ENCODE results near the gene TBC1D23. TPM values are rescaled to one million over a fixed set of nuclear protein-coding genes. Genes with fewer than 3 reads are reported as not detected.
"Not testable (repeated sequence)": the region's sequence is repeated elsewhere in the genome, so short reads cannot be mapped to it uniquely, and the experiment has no call there.

Gene TBC1D23
- total RNA-seq, 2 experiments from 2014 or later: 28.6 to 29.3 TPM

- no peaks in the 10 kb centered on the region for H3K9me3 Mint-ChIP-seq (ENCODE audit: insufficient read depth)
- ChIA-PET CTCF (interaction anchor here (1.0 to 1.8 kb wide), 2 partner anchors 17 to 265 kb away, joined by 3 to 6 read pairs; no protein-coding TSS in a partner anchor), POLR2A (interaction anchor here (0.6 to 3.8 kb wide), 5 partner anchors 13 to 377 kb away, joined by 3 to 18 read pairs (median 3); partner anchors contain the start of genes LNP1, TBC1D23 and TOMM70)
- peak overlapping the region; percentile 68 for H3K27ac Mint-ChIP-seq
- DNase-seq (no peak), ATAC-seq (peak; percentile 11)
- H3K36me3 Mint-ChIP-seq (ENCODE audit: low read depth): peaks cover 5% of the 10 kb centered on the region
- H3K4me3 Mint-ChIP-seq: peak overlapping the region; percentile 78
- H3K27me3 Mint-ChIP-seq (ENCODE audit: low read depth): no peaks in the 10 kb centered on the region
- H3K4me1 Mint-ChIP-seq (ENCODE audit: low read depth): peaks cover 23% of the 10 kb centered on the region
These were observed 73.2 kb downstream of the TBC1D23 start for GRCh38 chr3:100333970-100334487.

- peak; percentile 98 for ATAC-seq
- POLR2A ChIA-PET: interaction anchor here (0.6 to 3.8 kb wide), 5 partner anchors 12 to 376 kb away, joined by 3 to 18 read pairs (median 3); partner anchors contain the start of genes LNP1, TBC1D23 and TOMM70
These were observed 73.9 kb downstream of the TBC1D23 start, which contains the start of gene NIT2 for GRCh38 chr3:100334488-100335351. Gene NIT2 (plus strand): TSS chr3:100334757. CDS start chr3:100334792, 35 bp downstream.

GRCh38 chr3:100335434-100335833 is 74.6 kb downstream of the TBC1D23 start:
- H3K27me3 Mint-ChIP-seq (ENCODE audit: low read depth): no peaks in the 10 kb centered on the region
- peak overlapping the region; percentile 94 for H3K4me3 Mint-ChIP-seq
- no peak for DNase-seq
- H3K9me3 Mint-ChIP-seq (ENCODE audit: insufficient read depth): no peaks in the 10 kb centered on the region
- ChIA-PET POLR2A (interaction anchor here (0.7 to 1.8 kb wide), 2 partner anchors 11 to 26 kb away, joined by 3 to 10 read pairs; no protein-coding TSS in a partner anchor), CTCF (interaction anchor here (1.0 to 1.8 kb wide), 8 partner anchors 11 to 504 kb away, joined by 3 to 8 read pairs (median 4); no protein-coding TSS in a partner anchor)
- peak overlapping the region; percentile 93 for H3K27ac Mint-ChIP-seq
- H3K36me3 Mint-ChIP-seq (ENCODE audit: low read depth): peaks cover 10% of the 10 kb centered on the region
- H3K4me1 Mint-ChIP-seq (ENCODE audit: low read depth): peaks cover 23% of the 10 kb centered on the region
- no peak for ATAC-seq

More at GRCh38 chr3:100334488-100335351, 73.9 kb downstream of the TBC1D23 start, which contains the start of gene NIT2:
- H3K27ac Mint-ChIP-seq: peak within 1 kb of the TSS; percentile 93
- peaks cover 23% of the 10 kb centered on the region for H3K4me1 Mint-ChIP-seq (ENCODE audit: low read depth)
- CTCF ChIA-PET: interaction anchor here (1.0 to 1.8 kb wide), 9 partner anchors 11 to 503 kb away, joined by 3 to 8 read pairs (median 4); no protein-coding TSS in a partner anchor
- H3K36me3 Mint-ChIP-seq (ENCODE audit: low read depth): peaks cover 9% of the 10 kb centered on the region
- H3K27me3 Mint-ChIP-seq (ENCODE audit: low read depth): no peaks in the 10 kb centered on the region
- peak within 1 kb of the TSS; percentile 94 for H3K4me3 Mint-ChIP-seq
- peak; percentile 86 for DNase-seq
- H3K9me3 Mint-ChIP-seq (ENCODE audit: insufficient read depth): no peaks in the 10 kb centered on the region

- H3K27ac Mint-ChIP-seq; H3K27me3 Mint-ChIP-seq (ENCODE audit: low read depth); ATAC-seq; DNase-seq; H3K9me3 Mint-ChIP-seq (ENCODE audit: insufficient read depth); POLR2A ChIA-PET: not testable (repeated sequence)
- Mint-ChIP-seq H3K4me3 (peak overlapping the region; percentile 34), H3K4me1 (ENCODE audit: low read depth) (peaks cover 23% of the 10 kb centered on the region), H3K36me3 (ENCODE audit: low read depth) (peaks cover 17% of the 10 kb centered on the region)
- CTCF ChIA-PET: interaction anchor here (1.3 to 1.8 kb wide), 3 partner anchors 10 to 505 kb away, joined by 3 to 8 read pairs (median 4); no protein-coding TSS in a partner anchor
These were observed 75.4 kb downstream of the TBC1D23 start for GRCh38 chr3:100336229-100336628.

- Mint-ChIP-seq H3K4me3 (no peak overlapping the region), H3K27ac (no peak overlapping the region), H3K9me3 (ENCODE audit: insufficient read depth) (peaks cover 6% of the 10 kb centered on the region), H3K4me1 (ENCODE audit: low read depth) (peaks cover 35% of the 10 kb centered on the region), H3K36me3 (ENCODE audit: low read depth) (peaks cover 34% of the 10 kb centered on the region), H3K27me3 (ENCODE audit: low read depth) (no peaks in the 10 kb centered on the region)
- ChIA-PET POLR2A (interaction anchor here (0.6 kb wide), 2 partner anchors 45 to 238 kb away, joined by 3 to 4 read pairs; no protein-coding TSS in a partner anchor), CTCF (interaction anchor here (1.2 to 1.8 kb wide), 5 partner anchors 21 to 297 kb away, joined by 3 to 4 read pairs (median 4); no protein-coding TSS in a partner anchor)
- ATAC-seq (no peak), DNase-seq (no peak)
These were observed 78.1 kb downstream of the TBC1D23 start for GRCh38 chr3:100338911-100339310.

GRCh38 chr3:100339786-100340185 is 79.0 kb downstream of the TBC1D23 start:
- DNase-seq: no peak
- peaks cover 39% of the 10 kb centered on the region for H3K36me3 Mint-ChIP-seq (ENCODE audit: low read depth)
- peaks cover 6% of the 10 kb centered on the region for H3K9me3 Mint-ChIP-seq (ENCODE audit: insufficient read depth)
- CTCF ChIA-PET: interaction anchor here (1.5 kb wide), 1 partner anchor 24 kb away, joined by 4 read pairs; no protein-coding TSS in a partner anchor
- H3K4me1 Mint-ChIP-seq (ENCODE audit: low read depth): peaks cover 37% of the 10 kb centered on the region
- no peaks in the 10 kb centered on the region for H3K27me3 Mint-ChIP-seq (ENCODE audit: low read depth)
- no peak for ATAC-seq
- no peak overlapping the region for H3K4me3 Mint-ChIP-seq
- H3K27ac Mint-ChIP-seq: no peak overlapping the region
- POLR2A ChIA-PET: interaction anchor here (0.6 kb wide), 1 partner anchor 44 kb away, joined by 4 read pairs; no protein-coding TSS in a partner anchor

- Mint-ChIP-seq H3K9me3 (ENCODE audit: insufficient read depth) (peaks cover 6% of the 10 kb centered on the region), H3K4me3 (no peak overlapping the region), H3K36me3 (ENCODE audit: low read depth) (peaks cover 40% of the 10 kb centered on the region), H3K4me1 (ENCODE audit: low read depth) (peaks cover 31% of the 10 kb centered on the region), H3K27me3 (ENCODE audit: low read depth) (no peaks in the 10 kb centered on the region), H3K27ac (no peak overlapping the region)
- ATAC-seq: no peak
- POLR2A ChIA-PET: no interaction called here
- CTCF ChIA-PET: no interaction called here
- no peak for DNase-seq
These were observed 79.7 kb downstream of the TBC1D23 start for GRCh38 chr3:100340527-100340926.

GRCh38 chr3:100348727-100349126 is 87.9 kb downstream of the TBC1D23 start:
- DNase-seq (no peak), ATAC-seq (no peak)
- peaks cover 75% of the 10 kb centered on the region for H3K36me3 Mint-ChIP-seq (ENCODE audit: low read depth)
- no peak overlapping the region for H3K27ac Mint-ChIP-seq
- H3K4me1 Mint-ChIP-seq (ENCODE audit: low read depth): peaks cover 7% of the 10 kb centered on the region
- ChIA-PET POLR2A (interaction anchor here (0.6 kb wide), 1 partner anchor 53 kb away, joined by 3 read pairs; no protein-coding TSS in a partner anchor), CTCF (interaction anchor here (0.9 kb wide), 2 partner anchors 25 to 517 kb away, joined by 3 to 4 read pairs; no protein-coding TSS in a partner anchor)
- no peak overlapping the region for H3K4me3 Mint-ChIP-seq
- H3K27me3 Mint-ChIP-seq (ENCODE audit: low read depth): no peaks in the 10 kb centered on the region
- H3K9me3 Mint-ChIP-seq (ENCODE audit: insufficient read depth): no peaks in the 10 kb centered on the region

GRCh38 chr3:100351770-100352169 is 91.0 kb downstream of the TBC1D23 start:
- H3K4me3 Mint-ChIP-seq; H3K4me1 Mint-ChIP-seq (ENCODE audit: low read depth); H3K9me3 Mint-ChIP-seq (ENCODE audit: insufficient read depth); H3K27me3 Mint-ChIP-seq (ENCODE audit: low read depth); DNase-seq; H3K27ac Mint-ChIP-seq; CTCF ChIA-PET; ATAC-seq; POLR2A ChIA-PET: not testable (repeated sequence)
- peaks cover 64% of the 10 kb centered on the region for H3K36me3 Mint-ChIP-seq (ENCODE audit: low read depth)

- no peaks in the 10 kb centered on the region for H3K9me3 Mint-ChIP-seq (ENCODE audit: insufficient read depth)
- ATAC-seq (no peak), DNase-seq (no peak)
- H3K4me3 Mint-ChIP-seq: no peak overlapping the region
- ChIA-PET CTCF (no interaction called here), POLR2A (no interaction called here)
- peaks cover 62% of the 10 kb centered on the region for H3K36me3 Mint-ChIP-seq (ENCODE audit: low read depth)
- H3K27ac Mint-ChIP-seq: no peak overlapping the region
- H3K4me1 Mint-ChIP-seq (ENCODE audit: low read depth): no peaks in the 10 kb centered on the region
- H3K27me3 Mint-ChIP-seq (ENCODE audit: low read depth): no peaks in the 10 kb centered on the region
These were observed 91.8 kb downstream of the TBC1D23 start for GRCh38 chr3:100352296-100353231.

All from activated CD8-positive, alpha-beta T cell treated with anti-CD3 and anti-CD28 coated beads, Interleukin-2, amount 10 ng/mL, durations not matched to agents 7 days and 5 days (primary cell).